ENCODE measurements around the gene CAPN15. TPM values are rescaled to one million over a fixed set of nuclear protein-coding genes. Genes with fewer than 3 reads are reported as not detected.

Gene CAPN15
- polyA plus RNA-seq, 1 of the 3 experiments (the other 2 are of a cell fraction) = 22.9 TPM

- H3K9me3 ChIP-seq = no peaks in the 10 kb centered on the region
- H3K9me2 ChIP-seq = no peaks in the 10 kb centered on the region
- no peak overlapping the region for H3K9ac ChIP-seq
- peaks cover 23% of the 10 kb centered on the region for H3K79me2 ChIP-seq (ENCODE audit: insufficient read depth)
- WGBS (ENCODE audit: low lambda C conversion rate) = 93% methylated on average over 47 of the region's 60 CpGs
- no peaks in the 10 kb centered on the region for H3F3A ChIP-seq (replicated peaks; ENCODE audit: insufficient read depth)
- H3K36me3 ChIP-seq (replicated peaks in 1 of 2; ENCODE audit: control insufficient read depth in 1 of 2, insufficient read depth in 2 of 2, low read length in 1 of 2) = peaks cover 0 to 24% of the 10 kb centered on the region in 2 experiments
- H3K27ac ChIP-seq (ENCODE audit: low read depth in 2 of 2, low read length in 1 of 2) = no peak overlapping the region
- H3K4me3 ChIP-seq (ENCODE audit: low read depth in 2 of 2, low read length in 1 of 2) = no peak overlapping the region
- no peaks in the 10 kb centered on the region for H3K27me3 ChIP-seq (ENCODE audit: insufficient read depth)
- no peak for TF ChIP-seq MXI1 (IDR thresholded peaks at IDR 0.05; ENCODE audit: low read depth, low read length)
- TF ChIP-seq CTCF (IDR thresholded peaks at IDR 0.05) = 0 out of 2 replicates have a peak, but pooled peaks have one; percentile 10
- peak; percentile 45 for TF ChIP-seq RAD21 (IDR thresholded peaks at IDR 0.05; ENCODE audit: low read length)
- ChIA-PET CTCF (interaction anchor here (0.6 to 1.8 kb wide), 8 partner anchors 9 to 96 kb away, joined by 3 to 7 read pairs (median 3); no protein-coding TSS in a partner anchor), POLR2A (no interaction called here)
- DNase-seq = peak; percentile 69
- H3K4me2 ChIP-seq = no peak overlapping the region
- peaks cover 0 to 5% of the 10 kb centered on the region in 2 experiments; a peak in 1 of 4 replicates for H3K4me1 ChIP-seq (ENCODE audit: control insufficient read depth in 1 of 2, insufficient read depth in 2 of 2, low read depth in 1 of 2, low read length in 1 of 2)
- H4K20me1 ChIP-seq (ENCODE audit: insufficient read depth) = peaks cover 18% of the 10 kb centered on the region; the same call in 1 of the 2 replicates
- no peak overlapping the region for H2AFZ ChIP-seq (ENCODE audit: low read depth)
Measured at GRCh38 chr16:546909-547770, 19.6 kb downstream of the CAPN15 start.

GRCh38 chr16:548586-548985 lies 21.1 kb downstream of the CAPN15 start:
- ChIA-PET CTCF (no interaction called here), POLR2A (no interaction called here)
- Histone ChIP-seq H3K9ac (no peak overlapping the region), H3K36me3 (replicated peaks in 1 of 2; ENCODE audit: control insufficient read depth in 1 of 2, insufficient read depth in 2 of 2, low read length in 1 of 2) (peaks cover 0 to 24% of the 10 kb centered on the region in 2 experiments), H3K4me2 (no peak overlapping the region), H3K9me2 (no peaks in the 10 kb centered on the region), H3K4me1 (ENCODE audit: control insufficient read depth in 1 of 2, insufficient read depth in 2 of 2, low read depth in 1 of 2, low read length in 1 of 2) (peaks cover 0 to under 1% of the 10 kb centered on the region in 2 experiments; a peak in 1 of 4 replicates), H3K9me3 (no peaks in the 10 kb centered on the region), H4K20me1 (ENCODE audit: insufficient read depth) (peaks cover 14% of the 10 kb centered on the region; the same call in 1 of the 2 replicates), H3K27ac (ENCODE audit: low read depth in 2 of 2, low read length in 1 of 2) (no peak overlapping the region), H2AFZ (ENCODE audit: low read depth) (no peak overlapping the region), H3K27me3 (ENCODE audit: insufficient read depth) (no peaks in the 10 kb centered on the region), H3F3A (replicated peaks; ENCODE audit: insufficient read depth) (no peaks in the 10 kb centered on the region), H3K4me3 (ENCODE audit: low read depth in 2 of 2, low read length in 1 of 2) (no peak overlapping the region), H3K79me2 (ENCODE audit: insufficient read depth) (peaks cover 8% of the 10 kb centered on the region; the same call in 1 of the 2 replicates)
- TF ChIP-seq ELF1 (IDR thresholded peaks at IDR 0.05) = no peak
- TF ChIP-seq RFX5 (IDR thresholded peaks at IDR 0.05; ENCODE audit: low read length) = no peak
- TF ChIP-seq JUND (IDR thresholded peaks at IDR 0.05) = no peak
- no peak for TF ChIP-seq CHD2 (IDR thresholded peaks at IDR 0.05; ENCODE audit: low read length, partially characterized antibody)
- TF ChIP-seq GABPA (IDR thresholded peaks at IDR 0.05; ENCODE audit: low read depth) = no peak
- TF ChIP-seq USF1 (IDR thresholded peaks at IDR 0.05; ENCODE audit: borderline replicate concordance, low read depth) = no peak
- TF ChIP-seq EP300 (IDR thresholded peaks at IDR 0.05; ENCODE audit: borderline replicate concordance in 1 of 2, low read depth in 1 of 2, low read length in 1 of 2) = no peak
- no peak for TF ChIP-seq ZBTB33 (IDR thresholded peaks at IDR 0.05; ENCODE audit: borderline replicate concordance, low read depth)
- no peak for TF ChIP-seq MXI1 (IDR thresholded peaks at IDR 0.05; ENCODE audit: low read depth, low read length)
- TF ChIP-seq MEF2A (IDR thresholded peaks at IDR 0.05; ENCODE audit: borderline replicate concordance, low read depth) = no peak
- TF ChIP-seq GATA2 (CRISPR knock-in tag; IDR thresholded peaks at IDR 0.05) = no peak
- no peak for DNase-seq
- WGBS (ENCODE audit: low lambda C conversion rate) = 93% methylated on average over 7 of the region's 21 CpGs

Measured in SK-N-SH (cell line).